Activated CD4-positive, alpha-beta T cell treated with anti-CD3 and anti-CD28 coated beads, Interleukin-2, amount 50 U/mL, for 1 hour (primary cell): ENCODE results near the gene ERMAP.
"Not testable (repeated sequence)": the region's sequence is repeated elsewhere in the genome, so short reads cannot be mapped to it uniquely, and the experiment has no call there.

Experiments
- DNase-seq: peaks from one replicate; pipeline ENCODE4 v3.0.0-alpha.2; 2020

Gene ERMAP

DNA sequence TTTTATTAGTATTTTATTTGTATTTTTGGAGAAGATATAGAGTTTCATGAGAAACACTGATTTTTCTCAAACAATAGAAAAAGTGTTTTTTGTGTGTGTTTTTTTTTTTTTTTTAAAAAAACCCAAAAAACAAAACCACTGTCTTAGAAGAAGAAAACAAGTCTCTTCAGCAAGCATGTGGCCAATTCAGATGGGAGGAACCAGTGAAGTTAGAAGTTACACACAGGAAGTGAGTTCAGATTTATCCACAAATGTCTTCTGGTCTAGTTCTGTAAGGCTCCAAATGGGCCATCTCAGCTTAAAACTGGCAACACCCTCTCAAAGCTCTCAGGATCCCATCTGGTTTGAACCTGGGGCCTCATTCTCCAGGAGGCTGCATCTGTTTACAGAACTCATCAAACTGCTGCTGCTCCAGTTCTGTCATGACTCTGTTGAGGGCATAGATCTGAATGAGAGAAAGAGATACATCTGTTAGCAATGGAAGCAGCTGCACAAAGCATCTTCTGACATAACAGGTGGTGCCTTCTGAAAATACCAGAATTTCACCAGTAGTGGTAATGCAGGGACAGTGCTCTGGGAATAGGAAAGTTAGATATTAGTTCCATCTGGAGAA lies 9.8 kb upstream of the ERMAP start:
- DNase-seq: no peak

DNA sequence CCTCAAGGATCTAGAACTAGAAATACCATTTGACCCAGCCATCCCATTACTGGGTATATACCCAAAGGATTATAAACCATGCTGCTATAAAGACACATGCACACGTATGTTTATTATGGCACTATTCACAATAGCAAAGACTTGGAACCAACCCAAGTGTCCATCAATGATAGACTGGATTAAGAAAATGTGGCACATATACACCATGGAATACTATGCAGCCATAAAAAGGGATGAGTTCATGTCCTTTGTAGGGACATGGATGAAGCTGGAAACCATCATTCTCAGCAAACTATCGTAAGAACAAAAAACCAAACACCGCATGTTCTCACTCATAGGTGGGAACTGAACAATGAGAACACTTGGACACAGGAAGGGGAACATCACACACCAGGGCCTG lies 2.1 kb upstream of the ERMAP start:
- DNase-seq: not testable (repeated sequence)

DNA sequence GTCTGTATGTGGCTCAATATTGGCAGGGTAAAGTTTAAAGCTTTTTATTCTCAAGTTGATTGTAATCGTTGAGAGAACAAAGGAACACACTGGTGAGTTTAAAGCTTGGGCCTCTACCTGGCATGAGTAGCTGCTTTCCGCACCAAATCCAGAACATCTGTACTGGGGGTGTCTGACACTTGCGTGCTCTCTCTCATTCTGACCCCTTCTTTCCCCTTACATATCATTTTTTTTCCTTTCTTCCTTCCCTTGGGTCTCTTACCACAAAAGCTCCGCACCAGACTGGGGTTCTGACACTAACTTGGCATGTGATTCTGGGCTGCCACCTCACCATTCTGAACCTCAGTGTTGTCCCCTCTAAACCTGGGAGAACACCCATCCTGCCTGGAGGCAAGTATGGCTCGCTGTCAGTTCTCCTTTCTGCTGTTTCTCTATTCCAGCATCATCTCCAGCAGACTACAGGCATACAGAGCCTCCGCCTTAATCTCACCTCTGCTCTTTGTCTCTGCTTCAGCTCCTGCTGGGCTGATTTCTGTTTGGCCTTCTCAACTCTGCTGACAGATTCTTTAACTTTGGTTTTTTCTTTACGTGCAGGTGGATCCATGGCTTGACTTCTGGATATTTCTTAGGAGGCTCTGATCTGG lies 859 bp upstream of the ERMAP start:
- DNase-seq: no peak

DNA sequence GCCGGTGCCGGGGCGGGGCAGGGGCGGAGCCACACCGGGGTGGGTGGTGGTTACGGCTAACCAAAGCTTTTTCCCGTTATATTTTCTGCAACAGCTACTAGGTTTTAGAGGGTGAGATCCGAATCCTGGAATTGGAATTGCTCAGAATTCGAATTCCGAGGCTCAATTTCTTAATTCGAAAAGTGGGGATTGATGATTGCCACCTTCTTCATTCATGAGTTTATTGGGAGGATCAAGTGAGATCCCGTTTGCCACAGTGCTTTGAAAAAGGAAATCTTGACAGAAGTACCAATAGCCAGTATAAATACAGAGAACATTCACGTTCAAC lies 482 bp downstream of the ERMAP start:
- no peak for DNase-seq

- DNase-seq: no peak
These were observed 1.1 kb downstream of the ERMAP start for GRCh38 chr1:42817976-42818375.

- no peak for DNase-seq
These were observed 3.9 kb downstream of the ERMAP start for GRCh38 chr1:42820813-42821212.

DNA sequence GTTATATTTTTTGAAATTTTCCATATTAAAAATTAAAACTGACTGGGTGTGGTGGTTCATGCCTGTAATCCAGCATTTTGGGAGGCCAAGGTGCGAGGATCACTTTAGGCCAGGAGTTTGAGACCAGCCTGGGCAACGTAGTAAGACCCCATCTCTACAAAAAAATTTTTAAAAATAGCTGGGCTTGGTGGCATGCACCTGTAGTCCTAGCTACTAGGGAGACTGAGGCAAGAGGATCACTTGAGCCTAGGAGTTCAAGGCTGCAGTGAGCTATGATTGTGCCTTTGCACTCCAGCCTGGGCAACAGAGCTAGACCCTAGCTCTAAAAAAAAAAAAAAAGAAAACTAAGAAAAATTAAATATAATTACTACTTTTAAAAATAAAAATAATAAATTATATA lies 4.8 kb downstream of the ERMAP start:
- DNase-seq: no peak

- no peak for DNase-seq
These were observed 6.0 kb downstream of the ERMAP start for GRCh38 chr1:42822800-42823392.

- no peak for DNase-seq
These were observed 7.6 kb downstream of the ERMAP start for GRCh38 chr1:42824481-42825035.

DNA sequence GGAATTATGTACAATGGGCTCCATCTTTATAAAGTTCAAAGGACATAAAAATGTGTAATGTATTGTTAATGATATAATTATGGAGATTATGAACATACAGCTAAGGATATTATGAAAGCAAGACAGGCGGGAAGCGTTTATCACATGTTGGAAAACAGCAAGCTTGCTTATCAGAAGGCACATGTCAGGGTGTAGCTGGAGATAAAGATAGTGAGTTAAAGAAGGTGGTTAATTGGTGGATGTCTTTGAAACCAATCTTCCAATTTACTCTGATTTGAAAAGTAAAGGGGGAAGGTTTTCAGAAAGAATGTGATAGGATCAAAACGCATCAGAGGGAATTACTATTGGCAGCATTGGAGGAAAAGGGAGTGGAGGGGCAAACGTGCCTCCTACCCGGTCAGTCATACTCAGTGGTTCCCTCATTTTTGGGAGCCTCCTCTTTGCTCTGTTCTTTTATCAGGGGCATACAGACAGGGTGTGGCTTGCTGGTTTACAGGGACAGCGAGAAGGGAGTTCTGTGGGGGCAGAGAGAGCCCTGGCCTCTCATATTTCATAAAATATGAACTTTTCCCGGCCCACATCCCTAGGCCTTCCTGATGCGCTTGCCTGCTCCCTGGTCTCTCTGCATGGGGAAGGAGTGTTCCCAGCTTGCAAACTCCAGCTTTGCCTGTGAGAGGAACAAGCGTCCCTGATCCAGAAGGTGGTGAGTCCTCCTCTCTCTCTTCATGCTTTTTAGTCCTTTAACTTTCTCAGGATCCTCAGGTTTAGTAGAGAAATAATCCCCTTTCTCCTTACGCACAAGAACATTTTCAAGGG lies 8.3 kb downstream of the ERMAP start:
- DNase-seq: no peak

- no peak for DNase-seq
These were observed 13.7 kb downstream of the ERMAP start for GRCh38 chr1:42830631-42831030.

DNA sequence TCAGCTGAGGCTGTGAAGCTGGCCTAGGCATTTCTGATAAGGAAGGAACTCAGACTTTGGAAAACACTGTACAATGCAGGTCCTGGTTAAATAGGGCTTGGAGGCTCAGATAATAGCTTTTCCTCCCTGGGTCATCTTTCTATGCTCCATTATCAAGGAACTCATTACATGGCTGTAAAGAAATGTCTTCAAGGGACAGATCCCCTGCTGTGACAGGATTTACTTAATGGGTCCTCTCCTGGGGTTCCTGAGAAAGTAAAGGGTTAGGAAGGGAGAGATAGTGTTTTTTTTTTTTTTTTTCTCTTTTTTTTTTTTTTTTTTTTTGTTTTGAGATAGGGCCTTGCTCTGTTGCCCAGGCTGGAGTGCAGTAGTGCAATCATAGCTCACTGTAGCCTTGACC lies 14.4 kb downstream of the ERMAP start:
- DNase-seq: no peak

DNA sequence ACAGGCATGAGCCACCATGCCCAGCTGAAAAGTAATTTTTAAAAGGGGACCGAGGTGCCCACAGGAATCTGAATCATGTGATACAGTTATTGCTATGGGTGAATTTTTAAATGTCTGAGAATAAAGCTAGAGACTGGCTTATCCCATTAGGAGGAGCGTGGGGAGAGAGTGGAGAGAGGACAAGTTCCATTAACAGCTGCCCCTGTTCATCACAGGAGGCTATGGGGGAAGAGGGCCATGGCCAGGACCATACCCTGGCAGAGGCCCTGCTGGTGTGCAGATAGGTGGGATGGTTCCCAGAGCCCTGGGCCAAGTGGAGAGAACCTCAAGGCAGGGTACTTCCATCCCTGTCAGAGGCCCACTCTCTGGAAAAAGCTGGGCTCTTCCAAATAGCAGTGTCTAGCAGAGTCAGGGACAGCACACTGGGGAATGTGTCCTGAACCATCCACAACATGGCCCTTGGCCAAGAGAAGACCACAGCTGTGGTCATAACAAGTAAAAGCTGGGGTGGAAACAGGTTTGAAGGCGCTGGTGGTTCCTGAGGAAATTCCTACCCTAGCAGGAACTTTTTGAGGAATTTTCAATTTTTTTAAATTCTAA lies 15.8 kb downstream of the ERMAP start:
- DNase-seq: no peak

GRCh38 chr1:42833981-42834380 lies 17.1 kb downstream of the ERMAP start:
- no peak for DNase-seq

- no peak for DNase-seq
These were observed 17.9 kb downstream of the ERMAP start for GRCh38 chr1:42834803-42835202.

- no peak for DNase-seq
These were observed 18.5 kb downstream of the ERMAP start for GRCh38 chr1:42835422-42835821.

DNA sequence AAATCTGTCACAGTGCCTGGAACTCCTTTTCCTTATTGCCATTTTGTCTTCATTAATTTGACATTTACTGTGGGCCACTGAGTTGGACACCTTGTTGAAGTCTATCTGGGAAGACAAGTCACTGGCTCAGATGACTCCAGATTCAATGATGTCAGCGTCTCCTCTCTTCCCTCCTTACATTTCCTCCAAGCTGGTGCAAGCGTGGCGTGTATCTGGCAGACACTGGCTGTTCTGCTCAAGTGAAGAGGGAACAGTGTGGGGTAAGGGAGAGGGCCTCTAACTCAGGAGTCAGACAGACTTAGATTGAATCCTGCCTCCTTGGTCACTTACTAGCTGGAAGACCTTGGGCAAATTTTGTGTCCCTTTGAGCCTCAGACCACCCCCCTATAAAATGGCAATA lies 20.8 kb downstream of the ERMAP start:
- DNase-seq: no peak

DNA sequence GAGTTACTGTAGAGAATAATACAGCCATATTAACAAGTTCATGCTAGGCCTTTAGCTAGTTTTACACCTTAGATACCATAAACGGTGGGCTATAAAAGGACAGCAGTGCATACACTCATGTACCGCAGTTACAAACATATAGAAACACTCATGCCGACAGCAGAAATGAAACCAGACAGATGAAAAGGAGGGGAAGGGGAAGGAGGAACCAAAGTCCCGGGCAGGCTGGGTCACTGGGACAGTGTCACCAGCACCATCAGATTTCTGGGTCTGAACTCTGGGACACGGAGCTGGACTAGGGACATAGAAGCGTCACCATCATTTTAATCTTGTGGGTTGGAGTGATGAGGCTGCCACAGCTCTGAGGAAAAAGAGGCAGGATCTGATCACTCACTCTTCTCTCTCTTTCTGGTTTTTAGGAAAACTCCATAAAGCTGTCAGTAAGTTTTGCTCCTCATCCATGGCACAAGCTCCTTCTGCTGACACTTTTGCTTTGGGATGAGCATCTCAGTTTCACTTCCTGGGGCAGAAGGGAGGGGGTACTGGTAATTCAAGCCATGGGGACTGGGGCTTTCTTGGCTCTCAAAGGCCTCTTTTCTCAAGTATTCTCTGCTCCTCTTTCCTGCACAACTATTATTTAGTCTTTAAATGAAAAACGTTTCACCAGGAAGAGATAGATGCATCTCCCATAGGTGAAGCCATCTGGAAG lies 21.7 kb downstream of the ERMAP start:
- DNase-seq: no peak

DNA sequence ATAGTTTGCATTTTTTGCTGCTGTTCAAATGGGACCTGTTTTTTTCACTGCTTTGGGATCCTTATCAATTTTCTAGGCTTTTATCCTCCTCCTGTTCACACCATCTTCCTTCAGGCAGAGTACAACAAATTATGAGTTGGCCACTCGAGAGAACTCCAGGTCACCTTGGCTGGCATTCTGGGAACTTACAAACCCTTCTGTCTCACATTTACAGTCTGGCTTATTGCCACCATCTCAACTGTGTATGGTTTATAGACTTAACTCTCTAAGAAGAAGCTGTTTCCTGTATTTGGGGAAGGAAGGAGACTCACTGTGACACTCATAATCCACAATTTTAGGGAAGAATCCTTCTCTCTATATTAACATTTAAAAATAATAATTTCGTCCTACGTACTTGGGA lies 24.1 kb downstream of the ERMAP start:
- DNase-seq: no peak

DNA sequence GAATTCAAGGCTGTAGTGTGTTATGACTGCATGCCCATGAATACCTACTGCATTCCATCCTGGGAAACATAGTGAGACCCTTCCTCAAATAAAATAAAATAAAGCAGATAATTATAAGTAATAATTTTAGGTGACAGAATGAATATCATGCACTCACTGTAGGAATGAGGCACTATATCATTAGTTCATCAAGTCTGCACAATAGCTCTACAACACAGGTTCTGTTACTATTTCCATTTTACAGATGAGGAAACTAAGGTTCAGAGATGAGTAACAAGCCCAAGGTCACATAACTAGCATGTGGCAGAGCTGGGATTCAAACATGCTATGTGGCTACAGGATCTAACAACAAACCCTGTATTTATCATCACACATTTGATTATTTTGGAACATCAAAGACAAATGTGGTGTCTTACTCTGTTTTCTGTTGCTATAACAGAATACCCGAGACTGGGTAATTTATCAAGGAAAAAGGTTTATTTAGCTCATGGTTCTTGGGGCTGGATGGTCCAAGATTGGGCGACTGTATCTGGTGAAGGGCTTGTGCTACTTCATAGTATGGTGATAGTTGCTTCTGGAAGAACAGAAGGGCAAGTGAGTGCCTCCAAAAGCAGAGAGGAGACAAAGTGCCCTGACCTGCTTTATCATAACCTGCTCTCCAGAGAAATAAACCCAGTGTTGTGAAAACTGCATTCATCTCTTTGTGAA lies 24.7 kb downstream of the ERMAP start:
- DNase-seq: no peak

DNA sequence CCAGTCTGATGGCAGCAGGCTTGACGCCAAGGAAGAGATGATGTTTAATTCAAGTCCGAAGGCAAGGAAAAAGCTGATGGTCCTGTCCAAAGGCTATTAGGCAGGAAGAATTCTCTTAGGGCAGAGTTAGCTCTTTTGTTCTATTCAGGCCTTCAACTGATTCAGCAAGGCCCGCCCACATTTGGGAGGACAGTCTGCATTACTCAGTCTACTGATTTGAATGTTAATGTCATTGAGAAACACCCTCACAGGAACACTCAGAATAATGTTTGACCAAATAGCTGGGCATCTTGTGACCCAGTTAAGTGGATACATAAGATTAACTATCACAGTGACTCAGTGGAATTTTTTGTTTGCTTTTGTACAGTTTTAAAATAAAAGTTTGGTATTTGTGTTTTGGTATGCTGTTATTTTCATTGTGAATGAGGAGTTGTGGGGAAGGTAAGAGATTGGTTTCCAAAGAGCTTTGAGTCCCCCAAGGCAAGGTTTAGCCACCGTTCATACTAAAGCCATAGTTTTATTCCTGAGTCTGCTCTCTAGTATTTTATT lies 27.7 kb downstream of the ERMAP start:
- no peak for DNase-seq

- DNase-seq: no peak
These were observed 28.3 kb downstream of the ERMAP start for GRCh38 chr1:42845193-42845592.
